NCI-H460 (cell line): Measurements from ENCODE around the gene ATP11B. TPM values are rescaled to one million over a fixed set of nuclear protein-coding genes. Genes with fewer than 3 reads are reported as not detected.
"Not testable (repeated sequence)": the region's sequence is repeated elsewhere in the genome, so short reads cannot be mapped to it uniquely, and the experiment has no call there.

ENCODE experiments used
- DNase-seq: peaks from one replicate; pipeline ENCODE4 v3.0.0-alpha.2; 2016; ENCODE audit warnings: low read depth; ENCODE audit errors: extremely low read depth
- total RNA-seq: library from RNA; depleted of rRNA; stranded (reverse); fragments of >200 nt; shearing (Covaris generic); gene quantifications from 2 replicates; pipeline ENCODE4 v1.2.3, GENCODE V29; 2014

ATP11B gene
- total RNA-seq, 1 experiment from 2014 or later, result 33.2 TPM

GRCh38 chr3:182822260-182822659, 29.0 kb downstream of the ATP11B start:
- DNase-seq, result not testable (repeated sequence)

GRCh38 chr3:182824957-182825356, 31.7 kb downstream of the ATP11B start:
- no peak for DNase-seq

GRCh38 chr3:182829761-182830405, 36.6 kb downstream of the ATP11B start:
- no peak for DNase-seq

- peak; percentile 2 for DNase-seq
Observed at GRCh38 chr3:182837855-182838454, 44.7 kb downstream of the ATP11B start.

- DNase-seq, result no peak
Observed at GRCh38 chr3:182843478-182843877, 50.2 kb downstream of the ATP11B start.

- DNase-seq, result no peak
Observed at GRCh38 chr3:182848906-182849305, 55.6 kb downstream of the ATP11B start.

- DNase-seq, result no peak
Observed at GRCh38 chr3:182855076-182855475, 61.8 kb downstream of the ATP11B start.

GRCh38 chr3:182861348-182861747, 68.0 kb downstream of the ATP11B start:
- DNase-seq, result no peak

- no peak for DNase-seq
Observed at GRCh38 chr3:182862159-182862860, 69.0 kb downstream of the ATP11B start.

GRCh38 chr3:182869059-182869458, 75.8 kb downstream of the ATP11B start:
- DNase-seq, result no peak

GRCh38 chr3:182870917-182871316, 77.6 kb downstream of the ATP11B start:
- not testable (repeated sequence) for DNase-seq

GRCh38 chr3:182879031-182879611, 85.8 kb downstream of the ATP11B start:
- DNase-seq, result no peak

GRCh38 chr3:182886497-182886896, 93.2 kb downstream of the ATP11B start:
- DNase-seq, result no peak

GRCh38 chr3:182889948-182890629, 96.8 kb downstream of the ATP11B start:
- DNase-seq, result no peak

GRCh38 chr3:182891364-182891763, 98.1 kb downstream of the ATP11B start:
- no peak for DNase-seq

GRCh38 chr3:182892226-182892625, 98.9 kb downstream of the ATP11B start:
- no peak for DNase-seq

GRCh38 chr3:182895513-182896112, 102.3 kb downstream of the ATP11B start:
- DNase-seq, result no peak

GRCh38 chr3:182896553-182896952, 103.2 kb downstream of the ATP11B start:
- no peak for DNase-seq

GRCh38 chr3:182902236-182902635, 108.9 kb downstream of the ATP11B start:
- DNase-seq, result no peak

GRCh38 chr3:182904164-182904563, 110.9 kb downstream of the ATP11B start:
- DNase-seq, result no peak

GRCh38 chr3:182905623-182906022, 112.3 kb downstream of the ATP11B start:
- DNase-seq, result no peak
